ENCODE data around the gene MPZL1. TPM values are rescaled to one million over a fixed set of nuclear protein-coding genes. Genes with fewer than 3 reads are reported as not detected.

The MPZL1 gene
- total and polyA plus RNA-seq, 2 of the 8 experiments (the other 6 are each of a cell fraction or from before 2014, with no cell fraction given) = 37.8 to 120 TPM

- no peak for TF ChIP-seq CBX8 (IDR thresholded peaks at IDR 0.05; ENCODE audit: borderline replicate concordance, low read depth, low read length)
These were observed 32.2 kb upstream of the MPZL1 start (continued) for GRCh38 chr1:167689567-167689920.
